ENCODE measurements around the gene MLEC. TPM values are rescaled to one million over a fixed set of nuclear protein-coding genes. Genes with fewer than 3 reads are reported as not detected.

MLEC gene
- total and polyA plus RNA-seq, 2 of the 13 experiments (the other 11 are each of a cell fraction or from before 2014, with no cell fraction given) = 49.8 to 156 TPM

GRCh38 chr12:120686690-120687577 is at the start of gene MLEC (continued):
- peak; percentile 93 for TF ChIP-seq YEATS4 (CRISPR knock-in tag; IDR thresholded peaks at IDR 0.05; ENCODE audit: borderline replicate concordance)
- no peak for TF ChIP-seq ZNF570 (CRISPR knock-in tag; IDR thresholded peaks at IDR 0.05; ENCODE audit: borderline replicate concordance)
- TF ChIP-seq FUBP1 (CRISPR knock-in tag; IDR thresholded peaks at IDR 0.05; ENCODE audit: borderline replicate concordance) = 0 out of 2 replicates have a peak, but pooled peaks have one; percentile 13
- TF ChIP-seq, protein P1, sequence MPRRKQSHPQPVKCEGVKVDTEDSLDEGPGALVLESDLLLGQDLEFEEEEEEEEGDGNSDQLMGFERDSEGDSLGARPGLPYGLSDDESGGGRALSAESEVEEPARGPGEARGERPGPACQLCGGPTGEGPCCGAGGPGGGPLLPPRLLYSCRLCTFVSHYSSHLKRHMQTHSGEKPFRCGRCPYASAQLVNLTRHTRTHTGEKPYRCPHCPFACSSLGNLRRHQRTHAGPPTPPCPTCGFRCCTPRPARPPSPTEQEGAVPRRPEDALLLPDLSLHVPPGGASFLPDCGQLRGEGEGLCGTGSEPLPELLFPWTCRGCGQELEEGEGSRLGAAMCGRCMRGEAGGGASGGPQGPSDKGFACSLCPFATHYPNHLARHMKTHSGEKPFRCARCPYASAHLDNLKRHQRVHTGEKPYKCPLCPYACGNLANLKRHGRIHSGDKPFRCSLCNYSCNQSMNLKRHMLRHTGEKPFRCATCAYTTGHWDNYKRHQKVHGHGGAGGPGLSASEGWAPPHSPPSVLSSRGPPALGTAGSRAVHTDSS (CRISPR knock-in tag; conservative IDR thresholded peaks at IDR 0.05) = no peak
- no peak for TF ChIP-seq PBX3 (CRISPR knock-in tag; IDR thresholded peaks at IDR 0.05; ENCODE audit: borderline replicate concordance)
- TF ChIP-seq, protein P2, sequence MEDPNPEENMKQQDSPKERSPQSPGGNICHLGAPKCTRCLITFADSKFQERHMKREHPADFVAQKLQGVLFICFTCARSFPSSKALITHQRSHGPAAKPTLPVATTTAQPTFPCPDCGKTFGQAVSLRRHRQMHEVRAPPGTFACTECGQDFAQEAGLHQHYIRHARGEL (CRISPR knock-in tag; IDR thresholded peaks at IDR 0.05) = no peak
- no peak for TF ChIP-seq SNRNP70 (IDR thresholded peaks at IDR 0.05; ENCODE audit: low read depth, low read length)
- no peak for TF ChIP-seq ZNF33A (CRISPR knock-in tag; IDR thresholded peaks at IDR 0.05; ENCODE audit: borderline replicate concordance)
- TF ChIP-seq, protein P3, sequence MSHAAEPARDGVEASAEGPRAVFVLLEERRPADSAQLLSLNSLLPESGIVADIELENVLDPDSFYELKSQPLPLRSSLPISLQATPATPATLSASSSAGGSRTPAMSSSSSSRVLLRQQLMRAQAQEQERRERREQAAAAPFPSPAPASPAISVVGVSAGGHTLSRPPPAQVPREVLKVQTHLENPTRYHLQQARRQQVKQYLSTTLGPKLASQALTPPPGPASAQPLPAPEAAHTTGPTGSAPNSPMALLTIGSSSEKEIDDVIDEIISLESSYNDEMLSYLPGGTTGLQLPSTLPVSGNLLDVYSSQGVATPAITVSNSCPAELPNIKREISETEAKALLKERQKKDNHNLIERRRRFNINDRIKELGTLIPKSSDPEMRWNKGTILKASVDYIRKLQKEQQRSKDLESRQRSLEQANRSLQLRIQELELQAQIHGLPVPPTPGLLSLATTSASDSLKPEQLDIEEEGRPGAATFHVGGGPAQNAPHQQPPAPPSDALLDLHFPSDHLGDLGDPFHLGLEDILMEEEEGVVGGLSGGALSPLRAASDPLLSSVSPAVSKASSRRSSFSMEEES (CRISPR knock-in tag; IDR thresholded peaks at IDR 0.05) = no peak
- no peak for TF ChIP-seq SCMH1 (CRISPR knock-in tag; IDR thresholded peaks at IDR 0.05; ENCODE audit: borderline replicate concordance)
- 0 out of 2 replicates have a peak, but pooled peaks have one; percentile 77 for TF ChIP-seq MYC (CRISPR knock-in tag; IDR thresholded peaks at IDR 0.05; ENCODE audit: borderline replicate concordance)
- peak; percentile 12; the same call in 1 of the 2 replicates for TF ChIP-seq HNF4G (IDR thresholded peaks at IDR 0.05; ENCODE audit: borderline replicate concordance, low read depth, low read length)
- TF ChIP-seq HNF4G (CRISPR knock-in tag; IDR thresholded peaks at IDR 0.05; ENCODE audit: borderline replicate concordance, low read depth) = no peak
- no peak for TF ChIP-seq RERE (CRISPR knock-in tag; IDR thresholded peaks at IDR 0.05; ENCODE audit: low read depth)
- no peak for TF ChIP-seq FOXM1 (CRISPR knock-in tag; IDR thresholded peaks at IDR 0.05)
